GM23338 (cell line): ENCODE measurements around the gene POMC. TPM values are rescaled to one million over a fixed set of nuclear protein-coding genes. Genes with fewer than 3 reads are reported as not detected.
"Not testable (repeated sequence)": the region's sequence is repeated elsewhere in the genome, so short reads cannot be mapped to it uniquely, and the experiment has no call there.

Source experiments
- ATAC-seq: fragments of 200-7000 bp; cut with Tn5 transposase; 3 replicates; pipeline ENCODE4 v1.9.1; 2020
- DNase-seq: peaks from one replicate; pipeline ENCODE4 v3.0.0-alpha.2; 2015; ENCODE audit warnings: low spot score
- H2AFZ ChIP-seq: fragments of 200-600 bp; sonication (generic); 2 replicates; pipeline ENCODE4 v1.8.0; 2016; ENCODE audit warnings: antibody characterized with exemption, mild to moderate bottlenecking, moderate library complexity
- H3F3A ChIP-seq: fragments of 200-600 bp; sonication (generic); replicated peaks from 2 replicates; pipeline ENCODE4 v1.8.0; 2017; ENCODE audit warnings: antibody characterized with exemption, mixed run types, low read depth
- H3K27ac ChIP-seq: fragments of 200-600 bp; sonication (generic); 2 replicates; pipeline ENCODE4 v1.6.1; 2016; ENCODE audit warnings: low read depth
- H3K27me3 ChIP-seq: fragments of 200-600 bp; sonication (generic); 2 replicates; pipeline ENCODE4 v1.8.0; 2016; ENCODE audit warnings: mild to moderate bottlenecking, mixed run types, moderate library complexity; ENCODE audit not compliant: insufficient read depth
- H3K36me3 ChIP-seq: fragments of 200-600 bp; sonication (generic); 2 replicates; pipeline ENCODE4 v1.8.0; 2016; ENCODE audit warnings: mild to moderate bottlenecking; ENCODE audit not compliant: insufficient read depth
- H3K4me1 ChIP-seq: fragments of 200-600 bp; sonication (generic); 2 replicates; pipeline ENCODE4 v1.8.0; 2016; ENCODE audit warnings: mild to moderate bottlenecking, moderate library complexity; ENCODE audit not compliant: insufficient read depth
- H3K4me2 ChIP-seq: fragments of 200-600 bp; sonication (generic); 2 replicates; pipeline ENCODE4 v1.7.1; 2017; ENCODE audit warnings: mixed run types
- H3K4me3 ChIP-seq: fragments of 200-600 bp; sonication (generic); 2 replicates; pipeline ENCODE4 v1.6.1; 2016; ENCODE audit warnings: mixed run types
- H3K79me2 ChIP-seq: fragments of 200-600 bp; sonication (generic); replicated peaks from 2 replicates; pipeline ENCODE4 v1.8.0; 2017; ENCODE audit warnings: mild to moderate bottlenecking; ENCODE audit not compliant: insufficient read depth
- H3K9me2 ChIP-seq: fragments of 200-600 bp; sonication (generic); 2 replicates; pipeline ENCODE4 v1.8.0; 2017; ENCODE audit not compliant: insufficient read depth
- H4K20me1 ChIP-seq: fragments of 200-600 bp; sonication (generic); replicated peaks from 2 replicates; pipeline ENCODE4 v1.8.0; 2017; ENCODE audit warnings: mild to moderate bottlenecking; ENCODE audit not compliant: insufficient read depth
- H3K27ac Mint-ChIP-seq: 2 replicates; pipeline ENCODE4 v1.8.0; 2020; ENCODE audit warnings: inconsistent platforms, mild to moderate bottlenecking, moderate library complexity, mixed read lengths
- H3K27me3 Mint-ChIP-seq: 3 replicates; pipeline ENCODE4 v1.8.0; 2022; ENCODE audit warnings: low read depth, mild to moderate bottlenecking, moderate library complexity, mixed read lengths, inconsistent platforms; ENCODE audit not compliant: insufficient read depth, poor library complexity
- H3K36me3 Mint-ChIP-seq: 3 replicates; pipeline ENCODE4 v1.8.0; 2021; ENCODE audit warnings: low read depth, mild to moderate bottlenecking, inconsistent platforms, moderate library complexity, mixed read lengths
- H3K4me1 Mint-ChIP-seq: 3 replicates; pipeline ENCODE4 v1.8.0; 2020; ENCODE audit warnings: mild to moderate bottlenecking, inconsistent platforms, mixed read lengths
- H3K4me3 Mint-ChIP-seq: 3 replicates; pipeline ENCODE4 v1.8.0; 2021; ENCODE audit warnings: moderate library complexity, mild to moderate bottlenecking, inconsistent platforms, mixed read lengths
- H3K9me3 Mint-ChIP-seq: 3 replicates; pipeline ENCODE4 v1.8.0; 2020; ENCODE audit warnings: moderate library complexity, mild to moderate bottlenecking, inconsistent platforms, mixed read lengths
- EZH2 ChIP-seq: fragments of 200-600 bp; sonication (generic); IDR thresholded peaks from one replicate; pipeline ENCODE4 v1.8.0; 2017; ENCODE audit warnings: antibody characterized with exemption, mild to moderate bottlenecking, low read depth; ENCODE audit not compliant: unreplicated experiment
- JUNB ChIP-seq: IDR thresholded peaks from one replicate; pipeline ENCODE4 v1.6.1; 2016; ENCODE audit warnings: antibody characterized with exemption; ENCODE audit not compliant: unreplicated experiment
- POLR2AphosphoS5 ChIP-seq: IDR thresholded peaks from 2 replicates; pipeline ENCODE4 v1.6.1; 2016; ENCODE audit warnings: antibody characterized with exemption, low read depth
- ZNF331 ChIP-seq: fragments of 250-450 bp; sonication (Bioruptor Pico); IDR thresholded peaks from 2 replicates; pipeline ENCODE4 v1.5.0; 2020; ENCODE audit warnings: low read depth, mild to moderate bottlenecking, moderate library complexity
- polyA plus RNA-seq: library from polyadenylated mRNA; unstranded; fragments of >200 nt; fragmentation: Nextera tagmentation; extraction: Ambion mirVana; gene quantifications from 2 replicates; pipeline ENCODE4 v1.2.1, GENCODE V29; 2016
- total RNA-seq: library from RNA; depleted of rRNA; stranded (reverse); fragments of >200 nt; shearing (Covaris generic); gene quantifications from 2 replicates; pipeline ENCODE4 v1.2.3, GENCODE V29; 2014
- TF ChIP-seq, protein P1 (sequence below): IDR thresholded peaks from one replicate; pipeline ENCODE4 v1.6.1; 2018; ENCODE audit warnings: antibody characterized with exemption; ENCODE audit not compliant: unreplicated experiment
- TF ChIP-seq, protein P2 (sequence below): fragments of 250-450 bp; sonication (Bioruptor Pico); IDR thresholded peaks from 2 replicates; pipeline ENCODE4 v1.5.0; 2020; ENCODE audit warnings: mild to moderate bottlenecking, moderate library complexity

The POMC gene
- total and polyA plus RNA-seq, 2 experiments from 2014 or later: 8.5 to 12.3 TPM

GRCh38 chr2:25213229-25213628, 44.8 kb upstream of the POMC start:
- no peaks in the 10 kb centered on the region for H4K20me1 ChIP-seq
- peaks cover 10% of the 10 kb centered on the region for H3K27me3 Mint-ChIP-seq
- H3K36me3 ChIP-seq: no peaks in the 10 kb centered on the region
- no peak overlapping the region for H2AFZ ChIP-seq
- H3K4me2 ChIP-seq: no peak overlapping the region
- no peaks in the 10 kb centered on the region; the same call in 2 of the 3 replicates for H3K4me1 Mint-ChIP-seq
- H3F3A ChIP-seq: peaks cover 5% of the 10 kb centered on the region; the same call in 1 of the 2 replicates
- no peak overlapping the region for H3K27ac Mint-ChIP-seq
- peaks cover 3% of the 10 kb centered on the region; the same call in 1 of the 2 replicates for H3K4me1 ChIP-seq
- no peaks in the 10 kb centered on the region for H3K79me2 ChIP-seq
- H3K36me3 Mint-ChIP-seq: no peaks in the 10 kb centered on the region
- H3K4me3 ChIP-seq: no peak overlapping the region
- H3K27ac ChIP-seq: no peak overlapping the region
- H3K27me3 ChIP-seq: no peaks in the 10 kb centered on the region
- DNase-seq (no peak), ATAC-seq (no peak)
- TF ChIP-seq, protein P1, sequence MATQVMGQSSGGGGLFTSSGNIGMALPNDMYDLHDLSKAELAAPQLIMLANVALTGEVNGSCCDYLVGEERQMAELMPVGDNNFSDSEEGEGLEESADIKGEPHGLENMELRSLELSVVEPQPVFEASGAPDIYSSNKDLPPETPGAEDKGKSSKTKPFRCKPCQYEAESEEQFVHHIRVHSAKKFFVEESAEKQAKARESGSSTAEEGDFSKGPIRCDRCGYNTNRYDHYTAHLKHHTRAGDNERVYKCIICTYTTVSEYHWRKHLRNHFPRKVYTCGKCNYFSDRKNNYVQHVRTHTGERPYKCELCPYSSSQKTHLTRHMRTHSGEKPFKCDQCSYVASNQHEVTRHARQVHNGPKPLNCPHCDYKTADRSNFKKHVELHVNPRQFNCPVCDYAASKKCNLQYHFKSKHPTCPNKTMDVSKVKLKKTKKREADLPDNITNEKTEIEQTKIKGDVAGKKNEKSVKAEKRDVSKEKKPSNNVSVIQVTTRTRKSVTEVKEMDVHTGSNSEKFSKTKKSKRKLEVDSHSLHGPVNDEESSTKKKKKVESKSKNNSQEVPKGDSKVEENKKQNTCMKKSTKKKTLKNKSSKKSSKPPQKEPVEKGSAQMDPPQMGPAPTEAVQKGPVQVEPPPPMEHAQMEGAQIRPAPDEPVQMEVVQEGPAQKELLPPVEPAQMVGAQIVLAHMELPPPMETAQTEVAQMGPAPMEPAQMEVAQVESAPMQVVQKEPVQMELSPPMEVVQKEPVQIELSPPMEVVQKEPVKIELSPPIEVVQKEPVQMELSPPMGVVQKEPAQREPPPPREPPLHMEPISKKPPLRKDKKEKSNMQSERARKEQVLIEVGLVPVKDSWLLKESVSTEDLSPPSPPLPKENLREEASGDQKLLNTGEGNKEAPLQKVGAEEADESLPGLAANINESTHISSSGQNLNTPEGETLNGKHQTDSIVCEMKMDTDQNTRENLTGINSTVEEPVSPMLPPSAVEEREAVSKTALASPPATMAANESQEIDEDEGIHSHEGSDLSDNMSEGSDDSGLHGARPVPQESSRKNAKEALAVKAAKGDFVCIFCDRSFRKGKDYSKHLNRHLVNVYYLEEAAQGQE: no peak
- TF ChIP-seq JUNB (no peak), ZNF331 (CRISPR knock-in tag) (no peak), EZH2 (no peak)
- no peak overlapping the region for H3K4me3 Mint-ChIP-seq
- H3K9me3 Mint-ChIP-seq: no peaks in the 10 kb centered on the region
- no peaks in the 10 kb centered on the region for H3K9me2 ChIP-seq

- H3K79me2 ChIP-seq, H3K4me1 Mint-ChIP-seq, H3F3A ChIP-seq, H3K4me3 Mint-ChIP-seq, H3K9me3 Mint-ChIP-seq, H2AFZ ChIP-seq, H3K27me3 Mint-ChIP-seq, H3K27me3 ChIP-seq, H3K27ac Mint-ChIP-seq, H3K36me3 ChIP-seq, ATAC-seq, H3K4me1 ChIP-seq, H3K4me2 ChIP-seq, H4K20me1 ChIP-seq, H3K4me3 ChIP-seq, DNase-seq, H3K9me2 ChIP-seq, H3K27ac ChIP-seq, H3K36me3 Mint-ChIP-seq: not testable (repeated sequence)
Observed at GRCh38 chr2:25210923-25211322, 42.5 kb upstream of the POMC start.

- H4K20me1 ChIP-seq: no peaks in the 10 kb centered on the region
- H3K4me2 ChIP-seq: no peak overlapping the region
- H3K27ac Mint-ChIP-seq: no peak overlapping the region
- no peaks in the 10 kb centered on the region for H3K79me2 ChIP-seq
- peaks cover 12% of the 10 kb centered on the region for H3K27me3 Mint-ChIP-seq
- H3K4me3 Mint-ChIP-seq: no peak overlapping the region
- DNase-seq (no peak), ATAC-seq (peak; percentile 58)
- H3K9me2 ChIP-seq: no peaks in the 10 kb centered on the region
- H3K36me3 Mint-ChIP-seq: no peaks in the 10 kb centered on the region
- H3K4me3 ChIP-seq: no peak overlapping the region
- H3K4me1 Mint-ChIP-seq: peaks cover 5% of the 10 kb centered on the region
- no peak overlapping the region for H3K27ac ChIP-seq
- H3F3A ChIP-seq: no peaks in the 10 kb centered on the region; the same call in 1 of the 2 replicates
- peak overlapping the region; percentile 56; the same call in 1 of the 2 replicates for H2AFZ ChIP-seq
- no peaks in the 10 kb centered on the region for H3K9me3 Mint-ChIP-seq
- 0 out of 2 replicates have a peak, but pooled peaks cover 4% of the 10 kb centered on the region for H3K4me1 ChIP-seq
- H3K27me3 ChIP-seq: no peaks in the 10 kb centered on the region
- H3K36me3 ChIP-seq: no peaks in the 10 kb centered on the region
- no peak for TF ChIP-seq ZNF331 (CRISPR knock-in tag)
- TF ChIP-seq, protein P2, sequence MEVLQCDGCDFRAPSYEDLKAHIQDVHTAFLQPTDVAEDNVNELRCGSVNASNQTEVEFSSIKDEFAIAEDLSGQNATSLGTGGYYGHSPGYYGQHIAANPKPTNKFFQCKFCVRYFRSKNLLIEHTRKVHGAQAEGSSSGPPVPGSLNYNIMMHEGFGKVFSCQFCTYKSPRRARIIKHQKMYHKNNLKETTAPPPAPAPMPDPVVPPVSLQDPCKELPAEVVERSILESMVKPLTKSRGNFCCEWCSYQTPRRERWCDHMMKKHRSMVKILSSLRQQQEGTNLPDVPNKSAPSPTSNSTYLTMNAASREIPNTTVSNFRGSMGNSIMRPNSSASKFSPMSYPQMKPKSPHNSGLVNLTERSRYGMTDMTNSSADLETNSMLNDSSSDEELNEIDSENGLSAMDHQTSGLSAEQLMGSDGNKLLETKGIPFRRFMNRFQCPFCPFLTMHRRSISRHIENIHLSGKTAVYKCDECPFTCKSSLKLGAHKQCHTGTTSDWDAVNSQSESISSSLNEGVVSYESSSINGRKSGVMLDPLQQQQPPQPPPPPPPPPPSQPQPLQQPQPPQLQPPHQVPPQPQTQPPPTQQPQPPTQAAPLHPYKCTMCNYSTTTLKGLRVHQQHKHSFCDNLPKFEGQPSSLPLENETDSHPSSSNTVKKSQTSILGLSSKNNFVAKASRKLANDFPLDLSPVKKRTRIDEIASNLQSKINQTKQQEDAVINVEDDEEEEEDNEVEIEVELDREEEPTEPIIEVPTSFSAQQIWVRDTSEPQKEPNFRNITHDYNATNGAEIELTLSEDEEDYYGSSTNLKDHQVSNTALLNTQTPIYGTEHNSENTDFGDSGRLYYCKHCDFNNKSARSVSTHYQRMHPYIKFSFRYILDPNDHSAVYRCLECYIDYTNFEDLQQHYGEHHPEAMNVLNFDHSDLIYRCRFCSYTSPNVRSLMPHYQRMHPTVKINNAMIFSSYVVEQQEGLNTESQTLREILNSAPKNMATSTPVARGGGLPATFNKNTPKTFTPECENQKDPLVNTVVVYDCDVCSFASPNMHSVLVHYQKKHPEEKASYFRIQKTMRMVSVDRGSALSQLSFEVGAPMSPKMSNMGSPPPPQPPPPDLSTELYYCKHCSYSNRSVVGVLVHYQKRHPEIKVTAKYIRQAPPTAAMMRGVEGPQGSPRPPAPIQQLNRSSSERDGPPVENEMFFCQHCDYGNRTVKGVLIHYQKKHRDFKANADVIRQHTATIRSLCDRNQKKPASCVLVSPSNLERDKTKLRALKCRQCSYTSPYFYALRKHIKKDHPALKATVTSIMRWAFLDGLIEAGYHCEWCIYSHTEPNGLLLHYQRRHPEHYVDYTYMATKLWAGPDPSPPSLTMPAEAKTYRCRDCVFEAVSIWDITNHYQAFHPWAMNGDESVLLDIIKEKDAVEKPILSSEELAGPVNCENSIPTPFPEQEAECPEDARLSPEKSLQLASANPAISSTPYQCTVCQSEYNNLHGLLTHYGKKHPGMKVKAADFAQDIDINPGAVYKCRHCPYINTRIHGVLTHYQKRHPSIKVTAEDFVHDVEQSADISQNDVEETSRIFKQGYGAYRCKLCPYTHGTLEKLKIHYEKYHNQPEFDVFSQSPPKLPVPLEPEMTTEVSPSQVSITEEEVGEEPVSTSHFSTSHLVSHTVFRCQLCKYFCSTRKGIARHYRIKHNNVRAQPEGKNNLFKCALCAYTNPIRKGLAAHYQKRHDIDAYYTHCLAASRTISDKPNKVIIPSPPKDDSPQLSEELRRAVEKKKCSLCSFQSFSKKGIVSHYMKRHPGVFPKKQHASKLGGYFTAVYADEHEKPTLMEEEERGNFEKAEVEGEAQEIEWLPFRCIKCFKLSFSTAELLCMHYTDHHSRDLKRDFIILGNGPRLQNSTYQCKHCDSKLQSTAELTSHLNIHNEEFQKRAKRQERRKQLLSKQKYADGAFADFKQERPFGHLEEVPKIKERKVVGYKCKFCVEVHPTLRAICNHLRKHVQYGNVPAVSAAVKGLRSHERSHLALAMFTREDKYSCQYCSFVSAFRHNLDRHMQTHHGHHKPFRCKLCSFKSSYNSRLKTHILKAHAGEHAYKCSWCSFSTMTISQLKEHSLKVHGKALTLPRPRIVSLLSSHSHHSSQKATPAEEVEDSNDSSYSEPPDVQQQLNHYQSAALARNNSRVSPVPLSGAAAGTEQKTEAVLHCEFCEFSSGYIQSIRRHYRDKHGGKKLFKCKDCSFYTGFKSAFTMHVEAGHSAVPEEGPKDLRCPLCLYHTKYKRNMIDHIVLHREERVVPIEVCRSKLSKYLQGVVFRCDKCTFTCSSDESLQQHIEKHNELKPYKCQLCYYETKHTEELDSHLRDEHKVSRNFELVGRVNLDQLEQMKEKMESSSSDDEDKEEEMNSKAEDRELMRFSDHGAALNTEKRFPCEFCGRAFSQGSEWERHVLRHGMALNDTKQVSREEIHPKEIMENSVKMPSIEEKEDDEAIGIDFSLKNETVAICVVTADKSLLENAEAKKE: no peak
- TF ChIP-seq JUNB: no peak
- TF ChIP-seq POLR2AphosphoS5: no peak
Observed at GRCh38 chr2:25207078-25207545, 38.7 kb upstream of the POMC start.
